GM13976 (cell line): ENCODE data around the gene IL25.
A peak's percentile ranks its signal among the peaks of the same experiment; 100 is the strongest.

Experiments
- DNase-seq: peaks from one replicate; pipeline ENCODE4 v3.0.0; 2012; ENCODE audit warnings: low spot score
- CTCF ChIP-seq: IDR thresholded peaks from 2 replicates; pipeline ENCODE4 v1.5.1; 2012; ENCODE audit warnings: borderline replicate concordance, mild to moderate bottlenecking; ENCODE audit not compliant: insufficient read depth; ENCODE audit errors: extremely low read depth, missing control alignments, control extremely low read depth
- in situ Hi-C: fragments of 300-500 bp; cut with MboI; formaldehyde crosslinking; loops from one replicate; pipeline ENCODE4 v1.12.0; 2022; ENCODE audit warnings: low sequenced_read_pairs, mixed read lengths, inconsistent platforms; ENCODE audit not compliant: unreplicated experiment

IL25 gene

GRCh38 chr14:23379366-23380196 lies 7.0 kb downstream of the IL25 start:
- in situ Hi-C loops = no loop called here
- peak; percentile 97 for TF ChIP-seq CTCF
- DNase-seq = peak; percentile 88

- in situ Hi-C loops = no loop called here
- no peak for TF ChIP-seq CTCF
- DNase-seq = no peak
Measured at GRCh38 chr14:23380197-23380914, 7.7 kb downstream of the IL25 start.

- no peak for TF ChIP-seq CTCF
- in situ Hi-C loops = no loop called here
- DNase-seq = no peak
Measured at GRCh38 chr14:23380976-23381375, 8.4 kb downstream of the IL25 start.

GRCh38 chr14:23381871-23382270 lies 9.3 kb downstream of the IL25 start:
- in situ Hi-C loops = no loop called here
- no peak for DNase-seq
- TF ChIP-seq CTCF = no peak

- in situ Hi-C loops = no loop called here
- no peak for TF ChIP-seq CTCF
- no peak for DNase-seq
Measured at GRCh38 chr14:23382276-23382675, 9.7 kb downstream of the IL25 start.

GRCh38 chr14:23382731-23383440 lies 10.3 kb downstream of the IL25 start:
- DNase-seq = no peak
- in situ Hi-C loops = no loop called here
- no peak for TF ChIP-seq CTCF
